ENCODE data around the gene PLAC9.
"Not testable (repeated sequence)": the region's sequence is repeated elsewhere in the genome, so short reads cannot be mapped to it uniquely, and the experiment has no call there.

DNA sequence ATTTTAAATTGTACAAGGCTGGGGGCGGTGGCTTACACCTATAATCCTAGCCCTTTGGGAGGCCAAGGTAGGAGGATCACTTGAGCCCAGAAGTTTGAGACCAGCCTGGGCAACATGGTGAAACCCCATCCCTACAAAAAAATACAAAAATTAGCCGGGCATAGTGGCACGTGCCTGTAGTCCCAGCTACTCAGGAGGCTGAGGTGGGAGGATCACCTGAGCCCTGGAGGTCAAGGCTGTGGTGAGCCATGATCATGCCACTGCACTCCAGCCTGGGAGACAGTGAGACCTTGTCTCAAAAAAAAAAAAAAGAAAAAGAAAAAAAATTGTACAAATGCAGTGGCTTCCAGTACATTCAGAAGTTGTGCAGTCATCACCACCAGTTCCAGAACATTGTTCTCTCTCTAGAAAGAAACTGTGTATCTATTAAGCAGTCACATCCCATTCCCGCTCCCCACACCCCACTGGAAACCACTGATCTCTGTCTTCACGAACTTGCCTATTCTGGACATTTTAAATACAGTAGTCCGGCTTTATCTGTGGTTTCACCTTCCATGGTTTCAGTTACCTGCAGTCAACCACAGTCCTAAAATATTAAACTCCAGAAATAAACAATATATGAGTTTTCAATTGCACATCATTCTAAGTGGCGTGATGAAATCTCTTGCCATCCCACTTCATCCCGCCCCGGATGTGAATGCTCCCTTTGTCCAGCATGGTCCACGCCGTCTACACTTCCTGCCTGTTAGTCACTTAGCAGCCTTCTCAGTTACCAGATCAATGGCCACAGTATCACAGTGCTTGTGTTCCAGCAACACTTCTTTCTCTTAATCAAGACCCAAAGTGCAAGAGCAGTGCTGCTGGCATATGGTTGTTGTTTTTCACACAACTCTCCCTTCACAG lies 13.1 kb downstream of the PLAC9 start:
- not testable (repeated sequence) for TF ChIP-seq EP300 (IDR thresholded peaks at IDR 0.05; ENCODE audit: low read depth); POLR2A (IDR thresholded peaks at IDR 0.05)
- TF ChIP-seq, protein P1, sequence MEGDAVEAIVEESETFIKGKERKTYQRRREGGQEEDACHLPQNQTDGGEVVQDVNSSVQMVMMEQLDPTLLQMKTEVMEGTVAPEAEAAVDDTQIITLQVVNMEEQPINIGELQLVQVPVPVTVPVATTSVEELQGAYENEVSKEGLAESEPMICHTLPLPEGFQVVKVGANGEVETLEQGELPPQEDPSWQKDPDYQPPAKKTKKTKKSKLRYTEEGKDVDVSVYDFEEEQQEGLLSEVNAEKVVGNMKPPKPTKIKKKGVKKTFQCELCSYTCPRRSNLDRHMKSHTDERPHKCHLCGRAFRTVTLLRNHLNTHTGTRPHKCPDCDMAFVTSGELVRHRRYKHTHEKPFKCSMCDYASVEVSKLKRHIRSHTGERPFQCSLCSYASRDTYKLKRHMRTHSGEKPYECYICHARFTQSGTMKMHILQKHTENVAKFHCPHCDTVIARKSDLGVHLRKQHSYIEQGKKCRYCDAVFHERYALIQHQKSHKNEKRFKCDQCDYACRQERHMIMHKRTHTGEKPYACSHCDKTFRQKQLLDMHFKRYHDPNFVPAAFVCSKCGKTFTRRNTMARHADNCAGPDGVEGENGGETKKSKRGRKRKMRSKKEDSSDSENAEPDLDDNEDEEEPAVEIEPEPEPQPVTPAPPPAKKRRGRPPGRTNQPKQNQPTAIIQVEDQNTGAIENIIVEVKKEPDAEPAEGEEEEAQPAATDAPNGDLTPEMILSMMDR (IDR thresholded peaks at IDR 0.05) = not testable (repeated sequence)

Measured in transverse colon (tissue), 3 donors.